GM21786 (cell line): ENCODE data around the gene TRIM7.

Experiments
- ATAC-seq: cut with Tn5 transposase; IDR thresholded peaks from one replicate; pipeline ENCODE4 v1.9.1; 2021; ENCODE audit not compliant: unreplicated experiment

TRIM7 gene

GRCh38 chr5:181233088-181233800, 28.2 kb upstream of the TRIM7 start:
- ATAC-seq: no peak

DNA sequence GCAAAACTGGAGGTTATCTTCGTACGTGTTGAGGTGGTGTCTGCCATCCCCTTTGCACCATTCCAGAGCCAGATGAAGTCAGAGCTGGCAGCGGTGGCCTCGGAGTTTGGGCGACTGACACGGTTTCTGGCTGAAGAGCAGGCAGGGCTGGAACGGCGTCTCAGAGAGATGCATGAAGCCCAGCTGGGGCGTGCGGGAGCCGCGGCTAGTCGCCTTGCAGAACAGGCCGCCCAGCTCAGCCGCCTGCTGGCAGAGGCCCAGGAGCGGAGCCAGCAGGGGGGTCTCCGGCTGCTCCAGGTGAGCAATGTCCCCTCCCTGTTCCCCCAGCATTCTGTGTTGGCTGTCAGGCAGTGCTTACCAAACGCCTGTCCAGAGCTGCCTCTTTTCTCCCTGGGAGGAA, 27.6 kb upstream of the TRIM7 start:
- ATAC-seq: no peak

DNA sequence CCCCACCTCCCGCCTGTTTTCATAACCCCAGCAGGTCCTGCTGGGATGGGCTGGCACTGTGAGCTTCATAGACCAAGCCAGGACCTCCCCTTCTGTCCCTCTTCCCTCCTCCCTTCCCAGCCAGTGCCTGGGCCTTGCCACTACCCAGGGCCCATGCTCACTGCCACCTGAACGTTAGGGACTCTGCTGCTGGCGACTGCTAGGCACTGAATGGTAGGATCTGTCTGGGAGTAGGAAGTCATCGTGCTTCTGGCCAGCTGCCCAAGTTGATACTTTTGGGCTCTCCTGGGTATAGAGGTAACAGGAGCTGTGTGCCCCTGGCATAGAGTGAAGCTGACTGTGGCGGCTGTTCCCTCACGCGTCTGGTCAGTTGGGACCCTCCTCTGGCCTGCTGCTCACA, 26.4 kb upstream of the TRIM7 start:
- no peak for ATAC-seq

DNA sequence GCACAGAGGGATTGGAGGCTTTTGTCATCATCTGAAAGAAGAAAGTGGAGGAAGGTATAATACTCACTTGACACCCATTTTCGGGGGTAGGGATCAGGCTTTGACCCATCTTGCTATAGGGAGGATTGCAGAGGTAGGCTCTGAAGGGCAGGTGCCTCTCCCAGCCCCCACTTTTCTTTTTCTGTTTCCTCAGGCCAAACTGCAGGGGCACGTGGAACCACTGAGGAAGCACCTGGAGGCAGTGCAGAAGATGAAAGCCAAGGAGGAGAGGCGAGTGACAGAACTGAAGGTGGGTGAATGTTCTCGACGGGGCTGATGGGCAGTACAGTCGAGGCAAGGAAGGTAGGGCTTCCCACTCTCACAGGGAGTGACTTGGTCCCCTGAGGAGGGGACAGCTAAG, 25.6 kb upstream of the TRIM7 start:
- no peak for ATAC-seq

GRCh38 chr5:181229996-181230395, 25.0 kb upstream of the TRIM7 start:
- ATAC-seq: no peak

DNA sequence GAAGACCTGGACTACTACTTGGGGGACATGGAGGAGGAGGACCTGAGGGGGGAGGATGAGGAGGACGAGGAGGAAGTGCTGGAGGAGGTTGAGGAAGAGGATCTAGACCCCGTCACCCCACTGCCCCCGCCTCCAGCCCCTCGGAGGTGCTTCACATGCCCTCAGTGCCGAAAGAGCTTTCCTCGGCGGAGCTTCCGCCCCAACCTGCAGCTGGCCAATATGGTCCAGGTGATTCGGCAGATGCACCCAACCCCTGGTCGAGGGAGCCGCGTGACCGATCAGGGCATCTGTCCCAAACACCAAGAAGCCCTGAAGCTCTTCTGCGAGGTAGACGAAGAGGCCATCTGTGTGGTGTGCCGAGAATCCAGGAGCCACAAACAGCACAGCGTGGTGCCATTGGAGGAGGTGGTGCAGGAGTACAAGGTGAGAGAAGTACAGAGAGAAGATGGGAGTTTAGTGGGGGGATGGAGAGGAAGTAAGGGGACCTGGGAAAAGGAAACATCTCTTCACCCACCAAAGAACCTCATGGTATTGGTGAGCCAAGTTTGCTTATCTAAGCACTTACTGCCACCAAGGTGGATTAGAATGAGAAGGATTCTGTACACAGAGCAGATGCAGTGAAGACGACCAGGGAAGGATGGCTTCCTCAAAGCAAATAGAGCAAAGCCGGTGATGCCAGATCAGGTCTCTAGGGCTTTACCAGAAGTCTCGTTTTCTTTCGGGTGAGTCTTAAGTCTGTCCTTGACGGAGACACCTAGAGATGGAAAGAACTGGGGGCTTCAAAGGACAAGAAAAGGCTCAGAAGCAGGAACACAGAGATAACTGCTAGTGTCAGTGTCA, 19.6 kb upstream of the TRIM7 start:
- no peak for ATAC-seq

DNA sequence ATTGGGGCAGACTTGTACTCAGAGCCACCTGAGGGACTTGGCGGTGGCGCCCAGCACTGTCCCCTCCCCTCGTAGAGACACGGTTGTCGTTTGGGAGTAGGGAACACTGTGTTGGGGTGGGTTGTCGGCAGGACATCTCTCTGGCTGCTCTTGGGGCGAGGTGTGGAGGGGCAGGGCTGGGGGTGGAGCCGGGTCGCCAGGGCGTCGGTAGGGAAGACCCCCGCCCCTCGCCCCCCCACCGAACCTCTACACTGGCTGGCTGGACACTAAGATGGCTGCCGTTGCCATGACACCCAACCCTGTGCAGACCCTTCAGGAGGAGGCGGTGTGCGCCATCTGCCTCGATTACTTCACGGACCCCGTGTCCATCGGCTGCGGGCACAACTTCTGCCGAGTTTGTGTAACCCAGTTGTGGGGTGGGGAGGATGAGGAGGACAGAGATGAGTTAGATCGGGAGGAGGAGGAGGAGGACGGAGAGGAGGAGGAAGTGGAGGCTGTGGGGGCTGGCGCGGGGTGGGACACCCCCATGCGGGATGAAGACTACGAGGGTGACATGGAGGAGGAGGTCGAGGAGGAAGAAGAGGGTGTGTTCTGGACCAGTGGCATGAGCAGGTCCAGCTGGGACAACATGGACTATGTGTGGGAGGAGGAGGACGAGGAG, 18.9 kb upstream of the TRIM7 start:
- ATAC-seq: no peak

- ATAC-seq: peak; percentile 63
Observed at GRCh38 chr5:181223058-181223728, 18.2 kb upstream of the TRIM7 start, which contains the start of gene TRIM41. Gene TRIM41 (plus strand): TSS chr5:181223281. CDS start chr5:181224000, 719 bp downstream.

DNA sequence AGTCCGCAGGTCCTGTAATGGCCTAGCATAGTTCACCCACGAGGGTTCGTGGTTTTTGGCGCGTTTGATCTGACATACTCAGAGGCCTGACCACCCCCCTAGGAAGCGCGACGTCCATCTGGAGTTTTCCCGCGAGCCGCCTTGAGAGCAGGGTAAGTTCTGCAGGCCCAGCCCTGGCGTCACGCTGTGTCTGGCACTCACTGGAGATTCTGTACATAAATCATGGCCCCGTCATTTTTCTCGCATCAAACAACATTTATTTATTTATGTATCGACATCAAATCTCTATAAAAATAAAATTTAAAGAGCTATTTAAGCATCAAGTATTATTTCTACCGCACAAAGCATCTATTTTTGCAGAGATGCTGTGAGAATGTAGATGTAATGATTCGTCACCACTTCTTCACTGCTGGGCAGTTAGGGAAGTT, 17.6 kb upstream of the TRIM7 start:
- no peak for ATAC-seq

GRCh38 chr5:181221792-181222629, 17.0 kb upstream of the TRIM7 start:
- no peak for ATAC-seq

DNA sequence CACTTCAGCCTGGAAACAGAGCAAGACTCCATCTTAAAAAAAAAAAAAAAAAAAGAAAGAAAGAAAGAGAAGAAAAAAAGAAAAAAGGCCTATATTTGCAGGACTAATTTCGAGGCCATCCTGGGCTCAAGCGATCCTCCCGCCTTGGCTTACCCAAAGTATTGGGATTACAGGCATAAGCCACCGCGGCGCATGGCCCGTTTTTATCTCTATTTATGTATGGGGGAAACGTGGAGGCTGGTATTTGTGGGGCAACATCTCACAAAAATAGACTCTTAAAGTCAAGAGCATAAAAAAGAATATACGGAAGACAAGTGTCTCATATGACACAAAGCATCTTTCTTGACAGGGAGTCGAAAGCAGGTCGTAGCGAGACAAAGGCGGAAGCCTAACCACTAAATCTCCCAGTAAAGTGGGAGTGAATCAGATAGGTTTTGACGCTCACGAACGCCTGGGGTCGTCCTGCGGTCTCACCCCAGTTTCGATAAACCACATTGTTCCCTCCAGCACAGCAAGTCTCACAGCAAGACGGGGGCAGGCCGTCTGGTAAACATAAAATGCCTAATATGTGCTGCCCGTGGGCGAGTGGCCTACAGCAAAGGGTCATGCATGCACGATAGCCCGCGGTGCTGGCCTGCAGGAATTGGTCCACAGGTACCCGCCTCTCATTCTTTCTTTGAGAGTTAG, 16.3 kb upstream of the TRIM7 start:
- ATAC-seq: no peak

DNA sequence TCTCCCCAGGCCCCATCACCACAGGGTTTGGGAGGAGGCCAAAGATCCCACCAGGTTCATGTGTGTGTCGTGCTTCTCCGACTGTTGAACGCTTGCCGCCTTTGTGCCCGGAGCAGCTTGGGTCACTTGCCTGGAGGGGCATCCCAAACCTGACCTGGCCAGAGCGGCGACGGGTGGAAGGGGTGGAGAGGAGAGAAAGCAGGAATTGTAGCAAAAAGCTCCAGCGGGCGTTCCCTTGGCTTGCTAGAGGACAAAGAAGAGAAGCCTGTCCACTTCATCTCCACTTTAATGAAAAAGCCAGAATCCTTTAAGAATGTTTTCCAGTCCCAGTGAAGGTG, 15.2 kb upstream of the TRIM7 start:
- ATAC-seq: no peak

DNA sequence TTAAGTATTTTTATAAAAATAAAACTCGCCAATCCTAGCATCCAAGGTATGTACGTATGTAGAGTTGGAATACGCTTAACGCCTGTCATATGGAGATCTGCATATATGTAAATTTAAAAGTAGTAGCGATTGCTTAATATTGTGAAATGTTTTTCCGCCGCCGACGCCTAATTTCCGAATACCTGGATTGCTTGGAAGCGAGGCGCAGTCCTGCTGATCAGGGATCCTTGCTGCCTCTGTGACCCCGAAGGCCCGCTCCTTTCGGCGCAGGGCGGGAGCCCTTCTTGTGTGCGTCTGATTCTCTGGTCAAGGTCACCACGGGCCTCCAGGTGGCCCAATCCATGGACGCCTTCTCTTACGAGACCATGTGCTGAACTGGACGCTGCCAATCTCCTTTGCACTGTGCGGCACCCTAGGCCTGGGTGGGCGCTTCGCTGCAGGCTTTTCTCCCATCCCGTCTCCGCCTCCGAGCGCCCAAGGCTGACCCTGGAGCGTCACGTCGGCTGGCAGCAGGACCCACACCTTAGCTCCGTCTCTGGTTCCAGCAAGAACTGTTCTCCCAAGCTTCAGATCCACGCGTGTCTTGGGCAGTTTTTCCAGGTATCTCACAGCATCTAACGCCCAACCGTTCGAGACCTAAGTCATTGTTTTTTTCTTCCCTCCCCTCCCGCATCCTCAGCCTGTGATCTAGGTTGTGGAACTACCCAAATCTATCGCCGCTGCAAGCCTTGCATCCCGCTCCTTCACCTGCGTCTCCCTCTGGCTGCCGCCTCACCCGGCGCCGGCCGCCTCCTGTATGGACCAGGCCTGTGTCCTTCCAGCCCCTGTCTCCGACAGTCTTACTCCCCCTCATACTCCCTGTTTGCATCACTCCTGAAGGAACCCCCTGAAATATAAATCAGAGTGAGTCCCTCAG, 14.5 kb upstream of the TRIM7 start:
- ATAC-seq: no peak

GRCh38 chr5:181218795-181219124, 13.8 kb upstream of the TRIM7 start:
- no peak for ATAC-seq

DNA sequence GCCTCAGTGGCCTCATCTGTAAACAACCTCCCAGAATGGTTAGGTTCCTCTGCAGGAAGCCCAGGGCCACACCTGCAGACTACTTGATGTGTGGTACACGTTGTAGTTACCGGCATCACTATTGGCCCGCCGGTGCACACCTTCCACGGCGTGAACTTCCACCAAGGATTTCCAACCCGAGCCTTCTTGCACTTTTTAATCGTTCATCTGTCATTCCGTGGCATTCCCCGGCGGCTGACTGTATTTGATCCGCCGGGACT, 12.7 kb upstream of the TRIM7 start:
- ATAC-seq: peak; percentile 17

DNA sequence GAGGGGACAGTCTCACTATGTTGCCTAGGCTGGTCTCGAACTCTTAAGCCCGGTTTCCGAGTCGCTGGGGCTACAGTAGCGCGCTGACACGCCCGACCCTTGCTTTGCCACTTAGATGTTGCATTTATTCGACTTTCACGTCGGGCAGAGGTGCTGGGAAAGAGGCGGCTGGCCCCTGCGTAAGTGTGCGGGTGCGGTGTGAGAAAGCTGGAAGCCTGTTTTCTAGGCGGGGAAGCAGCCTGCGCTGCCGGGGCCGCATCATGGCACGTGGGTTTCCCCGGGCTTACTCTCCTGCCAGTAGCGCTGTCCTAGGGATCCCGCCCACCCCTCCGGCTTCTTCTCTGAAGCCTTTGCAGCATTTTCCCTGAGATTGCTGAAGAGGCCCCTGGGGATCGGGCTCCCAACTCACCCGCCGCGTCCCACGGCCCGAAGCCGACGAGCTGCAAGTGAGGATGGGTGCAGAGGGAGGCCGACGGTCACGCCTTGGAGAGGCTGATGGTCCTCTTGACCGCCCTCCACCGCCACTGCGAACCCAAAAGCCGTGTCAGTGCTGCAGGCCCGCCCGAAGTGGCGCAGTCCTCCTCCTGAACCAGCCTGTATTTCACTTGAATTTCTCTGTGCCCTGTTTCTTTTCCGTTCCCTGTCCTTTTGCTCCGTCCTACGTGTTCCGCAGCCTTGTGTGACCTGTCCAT, 12.3 kb upstream of the TRIM7 start:
- peak; percentile 20 for ATAC-seq

DNA sequence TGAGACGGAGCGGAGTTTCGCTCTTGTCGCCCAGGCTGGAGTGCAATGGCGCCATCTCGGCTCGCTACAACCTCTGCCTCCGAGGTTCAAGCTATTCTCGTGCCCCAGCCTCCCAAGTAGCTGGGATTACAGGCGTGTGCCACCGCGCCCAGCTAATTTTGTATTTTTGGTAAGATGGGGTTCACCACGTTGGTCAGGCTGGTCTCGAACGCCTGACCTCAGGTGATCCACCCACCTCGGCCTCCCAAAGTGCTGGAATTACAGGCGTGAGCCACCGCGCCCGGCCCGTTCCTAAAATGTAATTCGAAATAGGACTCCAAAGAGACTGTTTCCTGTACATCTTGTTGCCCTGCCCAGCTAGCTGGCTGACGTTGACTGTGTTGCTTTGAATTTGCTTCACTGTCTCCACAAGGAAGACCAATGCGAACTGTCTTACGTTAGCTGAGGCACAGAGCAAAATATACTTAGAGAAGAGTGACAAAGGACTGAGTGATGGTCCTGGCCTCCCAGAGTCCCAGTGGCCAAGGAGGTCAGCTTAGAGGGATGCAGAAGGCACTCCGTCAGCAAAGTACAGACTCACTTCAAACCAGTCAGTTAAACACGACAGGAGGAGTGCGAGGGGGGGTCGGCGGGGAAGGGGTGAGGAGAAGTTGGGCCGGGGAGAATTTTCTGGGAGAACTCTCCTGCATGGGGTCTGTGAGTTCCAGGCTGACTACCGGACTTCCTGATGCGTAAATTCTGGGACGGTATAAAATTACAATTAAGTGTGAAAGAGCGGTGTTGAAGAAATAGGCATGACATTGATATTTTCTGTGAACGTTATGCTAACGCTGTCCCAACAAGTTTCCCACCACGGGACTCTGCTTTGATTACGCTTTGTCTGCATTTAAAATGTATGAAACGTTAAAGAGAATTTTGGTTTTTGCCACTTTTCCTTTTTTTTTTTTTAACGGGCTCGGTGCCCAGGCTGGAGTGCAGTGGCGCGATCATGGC, 11.3 kb upstream of the TRIM7 start:
- ATAC-seq: no peak
